BE2C (cell line): ENCODE results near the gene DCAF8.

Experiments used
- DNase-seq: peaks from one replicate; pipeline ENCODE4 v3.0.0-alpha.2; 2020
- H3K27me3 ChIP-seq: fragments of 250-450 bp; sonication (Bioruptor Pico); 2 replicates; pipeline ENCODE4 v1.5.1; 2020; ENCODE audit warnings: mild to moderate bottlenecking
- H3K36me3 ChIP-seq: fragments of 250-450 bp; sonication (Bioruptor Pico); 2 replicates; pipeline ENCODE4 v1.5.1; 2020; ENCODE audit warnings: mild to moderate bottlenecking
- H3K4me1 ChIP-seq: fragments of 250-450 bp; sonication (Bioruptor Pico); 2 replicates; pipeline ENCODE4 v1.5.1; 2020
- H3K4me3 ChIP-seq: 2 replicates; pipeline ENCODE4 v1.5.1; 2011; ENCODE audit warnings: low read depth, low read length
- H3K9me3 ChIP-seq: fragments of 250-450 bp; sonication (Bioruptor Pico); 2 replicates; pipeline ENCODE4 v1.5.1; 2020
- TF ChIP-seq, protein P1 (sequence below): IDR thresholded peaks from 2 replicates; pipeline ENCODE4 v1.5.1; 2012; ENCODE audit warnings: mild to moderate bottlenecking, low read depth, low read length

Gene DCAF8

DNA sequence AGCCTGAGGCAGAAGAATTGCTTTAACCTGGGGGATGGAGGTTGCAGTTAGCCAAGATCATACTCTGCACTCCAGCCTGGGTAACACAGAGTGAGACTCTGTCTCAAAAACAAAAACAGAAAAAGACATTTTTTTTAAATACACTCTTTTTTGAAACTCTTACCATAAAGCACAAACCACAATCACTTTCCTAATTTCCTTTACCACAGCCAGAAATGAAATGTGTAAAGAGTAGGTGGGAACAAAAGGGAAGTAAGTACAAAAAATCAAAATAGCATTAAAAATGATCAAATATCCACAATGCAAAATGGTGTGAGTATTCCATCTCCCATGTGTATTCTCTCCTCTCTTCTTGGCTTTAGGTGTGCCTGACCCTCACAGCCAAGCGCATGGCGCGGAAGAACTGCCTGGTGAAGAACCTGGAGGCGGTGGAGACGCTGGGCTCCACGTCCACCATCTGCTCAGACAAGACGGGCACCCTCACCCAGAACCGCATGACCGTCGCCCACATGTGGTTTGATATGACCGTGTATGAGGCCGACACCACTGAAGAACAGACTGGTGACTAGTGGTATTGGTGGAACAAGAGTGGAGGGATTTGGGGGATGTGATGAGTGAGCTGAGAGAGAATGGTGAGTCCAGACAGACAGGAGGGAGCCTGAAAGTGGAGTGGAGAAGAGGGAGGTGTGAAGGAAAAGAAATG is 96.0 kb downstream of the DCAF8 start:
- H3K4me1 ChIP-seq: no peaks in the 10 kb centered on the region

More for the DNA sequence above, 96.0 kb downstream of the DCAF8 start:
- Histone ChIP-seq H3K27me3 (peaks cover 14% of the 10 kb centered on the region), H3K9me3 (no peaks in the 10 kb centered on the region), H3K36me3 (no peaks in the 10 kb centered on the region), H3K4me3 (no peak overlapping the region)
- no peak for DNase-seq
- TF ChIP-seq, protein P1, sequence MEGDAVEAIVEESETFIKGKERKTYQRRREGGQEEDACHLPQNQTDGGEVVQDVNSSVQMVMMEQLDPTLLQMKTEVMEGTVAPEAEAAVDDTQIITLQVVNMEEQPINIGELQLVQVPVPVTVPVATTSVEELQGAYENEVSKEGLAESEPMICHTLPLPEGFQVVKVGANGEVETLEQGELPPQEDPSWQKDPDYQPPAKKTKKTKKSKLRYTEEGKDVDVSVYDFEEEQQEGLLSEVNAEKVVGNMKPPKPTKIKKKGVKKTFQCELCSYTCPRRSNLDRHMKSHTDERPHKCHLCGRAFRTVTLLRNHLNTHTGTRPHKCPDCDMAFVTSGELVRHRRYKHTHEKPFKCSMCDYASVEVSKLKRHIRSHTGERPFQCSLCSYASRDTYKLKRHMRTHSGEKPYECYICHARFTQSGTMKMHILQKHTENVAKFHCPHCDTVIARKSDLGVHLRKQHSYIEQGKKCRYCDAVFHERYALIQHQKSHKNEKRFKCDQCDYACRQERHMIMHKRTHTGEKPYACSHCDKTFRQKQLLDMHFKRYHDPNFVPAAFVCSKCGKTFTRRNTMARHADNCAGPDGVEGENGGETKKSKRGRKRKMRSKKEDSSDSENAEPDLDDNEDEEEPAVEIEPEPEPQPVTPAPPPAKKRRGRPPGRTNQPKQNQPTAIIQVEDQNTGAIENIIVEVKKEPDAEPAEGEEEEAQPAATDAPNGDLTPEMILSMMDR: no peak
